GM21825 (cell line): ENCODE measurements around the gene CETP.
A peak's percentile ranks its signal among the peaks of the same experiment; 100 is the strongest.

ENCODE experiments used
- ATAC-seq: cut with Tn5 transposase; IDR thresholded peaks from one replicate; pipeline ENCODE4 v1.9.1; 2021; ENCODE audit warnings: mild to moderate bottlenecking, moderate library complexity; ENCODE audit not compliant: unreplicated experiment

CETP gene

GRCh38 chr16:56961851-56962281, at the start of gene CETP:
TSS of gene CETP (plus strand) at chr16:56961950. CDS start at chr16:56961980, 30 bp downstream.
- no peak for ATAC-seq

GRCh38 chr16:56912746-56913708, 48.7 kb upstream of the CETP start:
- ATAC-seq = no peak

GRCh38 chr16:56914896-56915295, 46.9 kb upstream of the CETP start:
- no peak for ATAC-seq

- ATAC-seq = no peak
Measured at GRCh38 chr16:56915336-56916119, 46.2 kb upstream of the CETP start.

- ATAC-seq = peak; percentile 47
Measured at GRCh38 chr16:56916571-56917403, 45.0 kb upstream of the CETP start.

GRCh38 chr16:56918467-56919012, 43.2 kb upstream of the CETP start:
- ATAC-seq = no peak

GRCh38 chr16:56919099-56919800, 42.5 kb upstream of the CETP start:
- ATAC-seq = no peak

GRCh38 chr16:56921571-56921970, 40.2 kb upstream of the CETP start:
- ATAC-seq = no peak

GRCh38 chr16:56923481-56924091, 38.2 kb upstream of the CETP start:
- no peak for ATAC-seq

GRCh38 chr16:56927471-56927870, 34.3 kb upstream of the CETP start:
- no peak for ATAC-seq

- ATAC-seq = no peak
Measured at GRCh38 chr16:56929639-56930038, 32.1 kb upstream of the CETP start.

- ATAC-seq = no peak
Measured at GRCh38 chr16:56930486-56931270, 31.1 kb upstream of the CETP start.

GRCh38 chr16:56931271-56931891, 30.4 kb upstream of the CETP start:
- peak; percentile 35 for ATAC-seq

GRCh38 chr16:56931892-56932720, 29.6 kb upstream of the CETP start, which contains the start of gene HERPUD1:
TSS of gene HERPUD1 (plus strand) at chr16:56932142. CDS start at chr16:56932245, 103 bp downstream.
- ATAC-seq = peak; percentile 79

- no peak for ATAC-seq
Measured at GRCh38 chr16:56932721-56933619, 28.8 kb upstream of the CETP start.
